ENCODE results near the gene TOR2A.
"Not testable (repeated sequence)": the region's sequence is repeated elsewhere in the genome, so short reads cannot be mapped to it uniquely, and the experiment has no call there.

The TOR2A gene

GRCh38 chr9:127734747-127735529 lies at the start of gene TOR2A:
Gene TOR2A (minus strand): TSS chr9:127735294. CDS start chr9:127735270, 24 bp downstream.
- in situ Hi-C loops (cut with MboI; ENCODE audit: low sequenced_read_pairs), result loop anchor here (10.0 kb wide), 2 partner anchors 130 to 230 kb away; no protein-coding TSS in a partner anchor

DNA sequence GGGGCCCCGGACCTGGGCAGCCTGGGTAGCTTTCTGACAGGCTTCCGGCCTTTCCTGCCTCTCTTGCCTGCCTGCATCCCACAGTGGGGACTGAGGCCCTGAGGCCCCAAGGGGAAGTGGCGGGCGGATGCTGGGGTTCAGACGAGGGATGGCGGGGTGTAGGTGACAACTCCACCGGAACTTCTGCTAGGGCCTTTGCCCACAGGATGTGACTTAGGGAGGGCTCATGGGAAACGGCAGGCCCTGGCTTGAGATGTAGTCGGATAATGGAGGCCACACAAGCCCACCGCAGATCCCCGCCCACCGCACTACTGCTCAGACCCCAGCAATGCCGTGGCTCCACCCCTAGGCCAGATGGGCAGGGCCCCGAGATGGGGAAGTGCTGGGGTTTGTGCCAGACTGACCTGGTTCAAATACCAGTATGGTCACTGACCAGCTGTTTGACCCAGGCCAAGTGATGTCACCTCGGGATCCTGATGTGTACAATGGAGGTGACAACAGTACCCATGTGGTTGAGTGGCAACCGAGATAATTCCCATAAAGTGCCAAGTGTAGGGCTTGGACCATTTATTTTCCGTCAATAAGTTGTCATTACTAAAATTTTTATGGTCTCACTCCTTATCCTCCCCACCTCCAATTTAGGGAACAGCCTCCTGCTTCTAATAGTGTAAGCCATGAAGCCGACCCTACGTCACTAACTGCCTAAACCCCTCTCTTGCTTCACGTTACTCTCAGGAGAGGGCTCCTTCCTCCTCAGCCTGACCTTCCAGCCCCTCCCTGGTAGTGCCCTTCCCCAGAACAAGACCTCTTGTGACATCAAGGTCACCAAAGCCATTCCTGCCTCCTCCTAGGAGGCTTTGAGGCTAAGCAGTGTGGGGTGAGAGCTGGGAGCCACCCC lies 48.3 kb upstream of the TOR2A start:
- in situ Hi-C loops (cut with MboI; ENCODE audit: low sequenced_read_pairs), result no loop called here

DNA sequence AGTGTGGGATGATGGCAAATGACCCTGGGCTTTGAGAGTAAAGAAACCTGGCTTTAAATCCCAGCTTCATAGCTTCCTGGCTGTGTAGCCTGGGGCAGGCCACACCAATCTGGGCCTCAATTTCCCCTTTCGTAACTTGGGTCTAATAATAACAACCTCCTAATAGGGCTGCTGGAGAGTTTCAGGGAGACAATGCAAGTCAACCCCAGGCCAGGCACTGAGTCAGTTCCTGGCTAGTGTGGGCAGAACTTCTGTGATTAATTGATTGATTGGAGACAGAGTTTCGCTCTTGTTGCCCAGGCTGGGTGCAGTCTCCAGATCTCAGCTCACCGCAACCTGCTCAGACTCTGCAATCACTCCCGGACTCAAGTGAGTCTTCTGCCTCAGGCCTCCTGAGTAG lies 46.7 kb upstream of the TOR2A start:
- in situ Hi-C loops (cut with MboI; ENCODE audit: low sequenced_read_pairs), result no loop called here

DNA sequence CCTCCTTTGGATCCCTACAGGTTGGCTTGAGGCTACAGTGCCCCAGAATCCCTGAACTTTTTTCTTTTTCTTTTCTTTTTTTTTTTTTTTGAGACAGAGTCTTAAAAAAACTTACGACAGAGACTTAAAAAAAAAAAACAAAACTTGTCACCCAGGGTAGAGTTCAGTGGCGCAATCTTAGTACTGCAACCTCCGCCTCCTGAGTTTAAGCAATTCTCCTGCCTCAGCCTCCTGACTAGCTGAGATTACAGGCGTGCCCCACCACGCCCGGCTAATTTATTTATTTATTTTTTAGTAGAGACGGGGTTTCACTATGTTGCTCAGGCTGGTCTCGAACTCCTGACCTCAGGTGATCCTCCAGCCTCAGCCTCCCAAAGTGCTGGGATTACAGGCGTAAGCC lies 45.8 kb upstream of the TOR2A start:
- in situ Hi-C loops (cut with MboI; ENCODE audit: low sequenced_read_pairs), result not testable (repeated sequence)

- in situ Hi-C loops (cut with MboI; ENCODE audit: low sequenced_read_pairs), result no loop called here
Measured at GRCh38 chr9:127780126-127780885, 45.2 kb upstream of the TOR2A start.

GRCh38 chr9:127779136-127779981 lies 44.3 kb upstream of the TOR2A start:
- in situ Hi-C loops (cut with MboI; ENCODE audit: low sequenced_read_pairs), result no loop called here

GRCh38 chr9:127778280-127779135 lies 43.4 kb upstream of the TOR2A start, which contains the start of gene SH2D3C:
Gene SH2D3C (minus strand): TSS chr9:127778666. CDS start chr9:127778627, 39 bp downstream.
- in situ Hi-C loops (cut with MboI; ENCODE audit: low sequenced_read_pairs), result no loop called here

DNA sequence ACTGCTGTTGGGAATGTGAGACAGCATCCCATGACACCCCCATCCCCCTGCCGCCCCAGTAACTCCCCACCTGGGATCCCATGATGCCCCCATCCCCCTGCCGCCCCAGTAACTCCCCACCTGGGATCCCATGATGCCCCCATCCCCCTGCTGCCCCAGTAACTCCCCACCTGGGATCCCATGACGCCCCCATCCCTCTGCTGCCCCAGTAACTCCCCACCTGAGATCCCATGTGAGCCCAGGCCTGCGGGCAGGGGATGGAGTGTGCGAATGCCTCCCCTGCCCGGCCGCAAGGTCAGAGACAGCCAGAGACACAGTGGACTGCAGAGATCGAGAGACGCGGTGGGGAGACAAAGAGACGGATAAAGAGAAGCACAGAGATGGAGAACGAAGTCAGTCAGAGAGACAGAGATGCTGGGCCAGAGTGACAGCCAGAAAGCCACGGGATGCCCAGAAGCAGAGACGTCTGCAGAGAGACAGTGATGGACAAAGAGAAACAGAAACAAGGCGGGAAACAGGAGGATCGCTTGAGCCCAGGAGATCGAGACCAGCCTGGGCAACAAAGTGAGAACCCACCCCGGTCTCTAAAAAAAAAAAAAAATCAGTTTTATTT lies 42.4 kb upstream of the TOR2A start:
- in situ Hi-C loops (cut with MboI; ENCODE audit: low sequenced_read_pairs), result no loop called here

GRCh38 chr9:127776924-127777289 lies 41.8 kb upstream of the TOR2A start:
- in situ Hi-C loops (cut with MboI; ENCODE audit: low sequenced_read_pairs), result no loop called here

GRCh38 chr9:127776195-127776923 lies 41.3 kb upstream of the TOR2A start:
- in situ Hi-C loops (cut with MboI; ENCODE audit: low sequenced_read_pairs), result no loop called here

DNA sequence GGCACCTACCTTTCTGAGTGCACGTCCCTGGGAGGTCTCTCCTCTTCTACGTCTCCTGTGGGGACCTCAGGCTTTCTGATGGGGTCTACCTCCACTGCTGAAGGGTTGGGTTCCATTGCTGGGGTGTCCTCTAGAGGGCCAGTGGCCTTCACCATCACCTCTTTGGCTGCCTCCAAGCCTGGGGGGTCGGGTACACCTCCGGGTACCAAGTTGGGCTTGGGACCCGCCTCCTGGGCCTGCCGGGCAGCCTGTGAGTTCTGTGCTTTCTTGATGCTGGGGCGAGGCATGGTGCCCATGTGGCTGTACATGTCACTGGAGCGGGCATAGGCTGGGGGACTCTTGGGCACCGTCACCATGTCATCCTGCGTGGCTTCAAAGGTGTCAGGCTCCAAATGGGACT lies 38.9 kb upstream of the TOR2A start:
- in situ Hi-C loops (cut with MboI; ENCODE audit: low sequenced_read_pairs), result no loop called here

DNA sequence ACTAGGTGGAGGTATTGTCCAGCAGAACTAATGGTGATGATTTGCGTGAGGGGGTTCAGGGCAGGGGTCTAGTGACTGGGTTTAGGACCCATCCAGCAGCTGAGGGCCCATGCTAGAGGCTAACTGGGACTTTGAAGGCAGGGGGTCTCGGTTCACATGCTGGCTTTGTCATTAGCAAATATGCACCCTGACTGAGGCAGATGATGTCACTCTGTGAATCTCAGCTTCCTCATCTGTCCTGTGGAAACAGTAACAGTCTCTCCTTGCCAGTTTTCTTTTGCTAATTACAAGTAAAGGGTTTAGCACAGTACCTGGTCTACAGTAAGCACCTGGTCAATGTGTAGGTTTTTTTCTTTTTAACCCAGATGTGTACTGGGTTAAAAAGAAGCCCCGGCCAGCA lies 38.2 kb upstream of the TOR2A start:
- in situ Hi-C loops (cut with MboI; ENCODE audit: low sequenced_read_pairs), result no loop called here

- in situ Hi-C loops (cut with MboI; ENCODE audit: low sequenced_read_pairs), result no loop called here
Measured at GRCh38 chr9:127772603-127773002, 37.5 kb upstream of the TOR2A start.

DNA sequence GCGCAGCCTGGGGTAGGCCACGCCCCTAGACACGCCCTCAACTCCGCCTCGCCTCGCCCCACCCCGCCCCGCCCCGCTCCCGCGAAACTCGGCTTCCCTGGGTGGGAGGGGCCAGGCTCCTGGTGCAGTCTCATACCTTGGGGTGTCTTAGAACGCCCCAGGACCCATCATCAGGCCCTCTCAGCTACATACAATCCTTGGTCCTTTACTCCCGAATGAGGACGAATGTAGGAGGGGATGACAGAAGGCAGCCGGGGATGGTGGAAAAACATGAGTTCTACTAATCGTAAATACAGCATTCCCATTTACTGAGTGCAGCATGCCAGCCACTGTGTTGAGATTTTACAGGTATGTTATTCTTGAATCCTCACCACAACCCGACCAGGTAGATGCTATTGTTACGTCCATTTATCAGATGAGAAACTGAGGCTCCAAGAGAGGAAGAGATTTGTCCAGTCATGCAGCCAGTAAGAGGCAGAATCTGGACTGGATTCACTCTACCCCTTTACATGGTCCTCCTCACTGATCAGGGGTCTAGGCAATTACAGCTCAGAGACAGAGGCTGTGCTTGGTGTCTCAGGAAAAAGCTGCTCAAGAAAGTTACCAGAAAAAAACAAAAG lies 36.6 kb upstream of the TOR2A start:
- in situ Hi-C loops (cut with MboI; ENCODE audit: low sequenced_read_pairs), result no loop called here

GRCh38 chr9:127770905-127771569 lies 35.9 kb upstream of the TOR2A start:
- in situ Hi-C loops (cut with MboI; ENCODE audit: low sequenced_read_pairs), result no loop called here

DNA sequence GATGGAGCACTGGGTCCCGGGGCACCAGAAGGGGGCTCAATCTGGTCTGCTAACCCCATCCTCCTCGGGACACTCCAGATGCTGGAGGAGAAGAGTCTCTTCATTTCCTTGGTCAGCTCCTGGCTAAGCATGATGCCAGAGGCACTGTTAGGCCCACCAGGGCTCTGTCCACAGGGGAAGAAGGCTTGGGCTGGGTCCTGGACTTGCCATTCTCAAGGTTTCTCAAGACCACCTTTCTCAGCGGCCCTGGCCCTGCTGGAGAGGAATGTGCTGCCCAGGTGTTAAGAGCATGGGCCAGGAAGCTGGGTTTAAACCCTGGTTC lies 35.5 kb upstream of the TOR2A start:
- in situ Hi-C loops (cut with MboI; ENCODE audit: low sequenced_read_pairs), result no loop called here

GRCh38 chr9:127769929-127770582 lies 35.0 kb upstream of the TOR2A start:
- in situ Hi-C loops (cut with MboI; ENCODE audit: low sequenced_read_pairs), result no loop called here

All from HL-60/S4 treated with retinoic acid at 250 ng/mL for 4 days and 3 days (cell line).